HK-2 (cell line): ENCODE results near the gene PARG.
"Not testable (repeated sequence)": the region's sequence is repeated elsewhere in the genome, so short reads cannot be mapped to it uniquely, and the experiment has no call there.

Experiments
- DNase-seq: peaks from one replicate; pipeline ENCODE4 v3.0.0-alpha.2; 2018; ENCODE audit not compliant: unreplicated experiment

The PARG gene

GRCh38 chr10:49903829-49904228, 38.0 kb downstream of the PARG start:
- not testable (repeated sequence) for DNase-seq

DNA sequence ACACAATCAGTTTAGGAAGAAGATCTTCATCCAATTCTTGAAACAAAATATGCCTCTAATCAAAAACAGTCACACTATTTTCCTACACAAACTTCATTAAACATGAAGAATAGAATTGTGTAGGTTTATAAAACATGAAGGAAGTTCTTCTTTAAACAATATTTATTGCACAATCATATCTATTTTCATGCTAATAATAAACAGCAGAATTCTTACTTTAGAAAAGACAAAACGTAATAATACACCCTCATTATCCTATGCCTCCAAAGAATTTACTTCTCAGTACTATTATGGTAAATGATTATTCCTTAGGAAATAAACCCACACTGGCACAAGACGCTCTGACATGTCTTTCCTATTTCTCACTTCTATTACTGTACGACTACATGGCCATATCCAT, 41.4 kb downstream of the PARG start:
- DNase-seq: not testable (repeated sequence)

DNA sequence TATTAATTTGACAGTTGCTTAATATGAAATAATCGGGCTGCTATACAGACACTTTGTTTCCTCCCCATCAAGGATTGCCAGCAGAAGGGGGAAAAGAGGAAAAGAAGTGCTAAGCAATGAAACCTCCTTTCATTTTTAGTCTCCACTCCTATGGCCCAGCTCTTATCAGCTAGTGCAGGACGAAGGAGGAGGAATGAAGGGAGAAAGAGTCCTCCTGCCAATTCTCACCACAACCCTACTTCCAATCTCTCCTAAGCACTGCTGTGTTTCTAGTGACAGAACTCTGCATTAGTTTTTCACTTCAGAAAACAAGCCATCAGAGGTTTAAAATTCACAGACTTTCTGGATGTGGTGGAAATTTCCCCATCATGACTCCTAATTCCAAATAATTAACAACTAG, 41.8 kb downstream of the PARG start:
- DNase-seq: not testable (repeated sequence)

DNA sequence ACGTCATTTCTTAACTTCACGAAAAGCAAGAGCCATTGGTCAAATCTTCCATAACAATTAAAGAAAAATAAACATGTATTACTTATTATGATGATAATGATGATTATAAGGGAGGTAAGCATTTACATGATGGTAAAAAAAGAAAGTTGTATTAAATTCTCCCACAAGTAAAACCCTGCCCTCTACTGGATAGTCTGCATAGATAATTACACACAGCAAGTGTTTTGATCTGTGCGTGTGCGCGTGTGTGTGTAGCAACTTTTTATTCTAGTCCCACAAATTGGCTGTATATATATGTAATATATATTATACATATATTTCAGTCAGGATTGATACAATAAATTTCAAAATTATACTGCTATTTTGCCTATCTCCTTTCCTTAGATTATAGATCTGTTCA, 51.8 kb downstream of the PARG start:
- not testable (repeated sequence) for DNase-seq

DNA sequence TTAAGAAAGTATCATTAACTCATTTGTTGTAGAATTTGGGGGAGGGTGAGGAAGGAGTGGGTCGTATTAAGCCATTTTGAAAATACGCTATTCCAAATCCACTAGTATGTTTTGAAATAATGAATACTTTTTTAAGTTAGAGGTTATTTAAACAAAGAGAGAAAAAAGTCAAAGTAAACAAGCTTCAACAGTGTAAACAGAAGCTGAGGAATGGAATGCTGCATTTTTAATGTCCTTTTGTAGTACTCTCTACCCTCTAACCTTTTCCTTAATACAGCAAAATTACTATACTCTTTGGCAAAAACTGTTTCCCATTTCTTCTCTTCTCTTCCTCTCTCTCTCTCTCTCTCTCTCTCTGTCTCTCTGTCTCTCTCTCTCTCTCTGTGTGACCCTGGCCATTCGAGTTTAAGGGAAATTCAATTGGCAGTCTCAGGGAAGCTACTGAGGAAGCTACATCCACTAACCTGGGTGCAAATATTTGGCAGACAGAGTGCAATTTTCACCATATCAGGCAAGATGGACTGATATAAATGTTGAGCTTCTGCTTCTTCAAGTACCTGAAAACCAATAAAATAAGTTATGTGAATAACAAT, 57.0 kb downstream of the PARG start:
- DNase-seq: not testable (repeated sequence)

DNA sequence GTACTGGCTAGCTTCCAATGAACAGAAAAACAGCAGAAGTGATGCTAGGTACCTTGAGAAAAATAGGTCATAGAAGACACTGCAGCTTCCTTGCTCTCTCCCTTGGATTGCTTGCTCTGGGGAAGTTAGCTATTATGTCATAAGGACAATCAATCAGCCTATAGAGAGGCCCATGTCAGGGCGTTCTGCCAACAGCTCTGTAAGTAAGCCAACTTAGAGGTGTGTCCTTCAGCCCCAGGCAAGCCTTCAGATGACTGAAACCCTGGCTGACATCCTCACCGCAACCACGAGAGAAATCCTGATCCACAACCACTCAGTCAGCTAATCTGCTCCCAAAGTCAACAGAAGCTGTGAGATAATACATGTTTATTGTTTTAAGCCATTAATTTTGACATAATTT, 58.0 kb downstream of the PARG start:
- DNase-seq: not testable (repeated sequence)

- not testable (repeated sequence) for DNase-seq
Measured at GRCh38 chr10:49882327-49882726, 59.5 kb downstream of the PARG start.

DNA sequence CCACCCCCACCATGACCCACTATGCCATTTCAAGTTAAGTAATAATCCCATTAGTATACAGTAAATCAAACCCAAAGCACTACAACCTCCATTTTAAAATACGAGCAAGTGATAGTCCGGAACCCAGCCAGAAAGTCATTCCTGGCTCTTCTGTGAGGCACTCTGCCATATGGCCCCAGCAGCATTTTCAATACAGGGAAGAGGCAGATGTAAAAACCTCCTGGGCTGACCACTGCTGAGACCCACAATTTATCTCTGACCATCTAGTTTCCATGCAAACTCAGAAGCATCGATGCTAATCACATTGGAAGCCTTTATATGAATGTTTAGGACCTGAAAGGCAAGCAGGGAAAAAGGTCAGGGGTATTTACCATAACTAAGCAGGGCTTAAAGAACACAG, 69.1 kb downstream of the PARG start:
- not testable (repeated sequence) for DNase-seq

GRCh38 chr10:49871462-49871861, 70.4 kb downstream of the PARG start:
- not testable (repeated sequence) for DNase-seq

GRCh38 chr10:49859933-49860332, 81.9 kb downstream of the PARG start:
- not testable (repeated sequence) for DNase-seq

DNA sequence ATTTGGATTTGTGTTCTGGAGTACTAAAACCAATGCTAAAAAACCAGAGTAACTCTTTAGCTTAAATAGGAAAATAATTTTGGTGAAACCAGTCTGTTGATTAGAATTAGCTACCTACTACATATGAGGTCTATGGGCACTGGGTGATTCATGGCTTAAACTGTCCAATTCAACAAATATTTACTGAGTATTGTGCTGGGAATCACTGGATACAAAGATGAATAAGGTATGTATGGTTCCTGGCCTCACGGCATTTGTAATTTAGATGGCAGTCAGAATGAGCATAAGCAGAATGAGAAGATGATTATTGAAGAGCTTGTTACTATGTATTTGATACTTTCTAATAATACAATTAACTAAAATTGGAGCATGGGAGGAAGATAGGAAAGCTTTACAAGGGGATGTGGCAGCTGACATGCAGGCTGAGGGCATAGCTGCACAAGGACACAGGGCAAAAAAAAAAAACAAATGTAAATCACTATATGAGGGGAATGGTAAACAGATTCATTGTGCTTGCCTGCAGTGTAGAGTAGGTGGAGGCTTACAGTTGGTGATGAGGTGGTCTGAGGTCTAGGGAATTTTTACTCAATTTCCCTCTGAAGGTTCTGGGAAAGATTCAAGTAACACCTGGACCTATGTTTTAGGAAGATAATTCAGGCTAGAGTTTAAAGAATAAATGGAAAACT, 83.0 kb downstream of the PARG start:
- not testable (repeated sequence) for DNase-seq

- DNase-seq: not testable (repeated sequence)
Measured at GRCh38 chr10:49849520-49849919, 92.3 kb downstream of the PARG start.

DNA sequence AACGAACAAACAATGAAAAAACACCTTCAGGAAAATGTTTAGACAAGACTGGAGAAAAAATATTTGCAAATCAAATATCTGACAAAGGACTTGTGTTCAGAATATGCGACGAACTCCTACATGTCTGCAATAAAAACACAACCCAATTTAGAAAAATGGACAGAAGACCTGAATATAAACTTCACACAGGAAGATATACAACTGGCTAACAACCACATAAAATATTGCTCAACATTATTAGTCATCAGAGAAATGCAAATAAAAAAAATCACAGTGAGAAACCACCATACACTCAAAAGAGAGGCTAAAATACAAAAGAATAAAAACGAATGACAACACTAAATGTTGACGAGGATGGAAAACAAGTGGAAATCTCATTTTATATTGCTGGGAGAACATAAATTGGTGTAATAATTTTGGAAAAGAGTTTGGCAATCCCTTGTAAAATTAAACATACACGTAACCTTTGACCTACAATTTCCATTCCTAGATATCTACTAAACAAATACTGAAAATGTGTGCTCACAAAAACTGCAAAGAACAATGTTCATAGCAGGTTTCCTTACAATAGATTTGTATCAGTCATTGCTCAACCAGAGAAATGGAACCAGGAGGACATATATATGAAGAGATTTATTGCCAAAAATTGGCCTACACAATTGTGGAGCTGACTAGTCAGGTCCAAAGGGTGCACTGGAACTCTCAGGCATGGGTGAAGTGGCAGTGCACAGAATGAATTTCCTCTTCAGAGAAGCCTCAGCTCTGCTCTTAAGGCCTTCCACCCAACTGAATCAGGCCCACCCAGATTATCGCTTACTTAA, 96.8 kb downstream of the PARG start:
- DNase-seq: no peak

- DNase-seq: not testable (repeated sequence)
Measured at GRCh38 chr10:49842333-49842628, 99.5 kb downstream of the PARG start.

GRCh38 chr10:49841615-49842332, 100.1 kb downstream of the PARG start:
- no peak for DNase-seq

DNA sequence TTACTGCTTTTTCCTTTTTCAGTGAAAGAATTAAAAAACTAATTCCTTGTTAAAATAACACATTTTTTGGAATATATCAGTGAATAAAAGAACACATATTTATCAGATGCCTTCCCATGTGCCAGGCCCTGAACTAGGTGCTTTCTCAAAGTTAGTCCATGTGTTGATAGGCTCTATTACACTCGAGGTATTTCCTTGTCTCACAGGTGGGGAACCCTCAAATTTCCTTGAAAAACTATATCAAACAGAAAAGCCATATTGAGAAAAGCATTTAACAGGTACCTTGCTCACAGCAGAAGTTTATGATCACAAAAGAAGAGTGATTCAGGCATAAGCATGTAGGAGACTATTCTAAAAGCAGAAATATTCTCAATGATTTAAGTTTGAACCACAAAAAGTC, 104.1 kb downstream of the PARG start:
- DNase-seq: no peak

DNA sequence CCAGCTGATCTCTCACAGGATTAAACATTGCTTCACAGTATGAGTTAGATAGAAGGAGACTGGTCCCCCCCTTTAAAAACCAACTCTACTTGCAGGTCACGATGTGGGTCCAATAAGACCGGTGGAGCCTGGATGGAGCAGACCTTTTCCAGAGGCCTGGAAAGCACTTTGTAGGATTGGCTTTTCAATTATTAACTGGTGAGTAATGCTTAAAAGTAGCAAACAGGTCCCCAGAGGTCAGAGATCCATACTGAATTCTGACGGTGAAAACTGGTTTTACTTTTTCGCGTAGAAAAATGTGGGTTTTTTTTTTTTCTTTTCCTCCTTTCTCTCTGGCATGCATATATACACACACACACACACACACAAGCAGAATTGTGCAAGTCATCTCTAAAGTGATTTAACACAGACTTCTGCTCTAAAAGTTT, 104.8 kb downstream of the PARG start:
- DNase-seq: peak; percentile 54

GRCh38 chr10:49834976-49835375, 106.9 kb downstream of the PARG start:
- no peak for DNase-seq

GRCh38 chr10:49834201-49834600, 107.6 kb downstream of the PARG start:
- DNase-seq: no peak

- DNase-seq: no peak
Measured at GRCh38 chr10:49833168-49833567, 108.7 kb downstream of the PARG start.

DNA sequence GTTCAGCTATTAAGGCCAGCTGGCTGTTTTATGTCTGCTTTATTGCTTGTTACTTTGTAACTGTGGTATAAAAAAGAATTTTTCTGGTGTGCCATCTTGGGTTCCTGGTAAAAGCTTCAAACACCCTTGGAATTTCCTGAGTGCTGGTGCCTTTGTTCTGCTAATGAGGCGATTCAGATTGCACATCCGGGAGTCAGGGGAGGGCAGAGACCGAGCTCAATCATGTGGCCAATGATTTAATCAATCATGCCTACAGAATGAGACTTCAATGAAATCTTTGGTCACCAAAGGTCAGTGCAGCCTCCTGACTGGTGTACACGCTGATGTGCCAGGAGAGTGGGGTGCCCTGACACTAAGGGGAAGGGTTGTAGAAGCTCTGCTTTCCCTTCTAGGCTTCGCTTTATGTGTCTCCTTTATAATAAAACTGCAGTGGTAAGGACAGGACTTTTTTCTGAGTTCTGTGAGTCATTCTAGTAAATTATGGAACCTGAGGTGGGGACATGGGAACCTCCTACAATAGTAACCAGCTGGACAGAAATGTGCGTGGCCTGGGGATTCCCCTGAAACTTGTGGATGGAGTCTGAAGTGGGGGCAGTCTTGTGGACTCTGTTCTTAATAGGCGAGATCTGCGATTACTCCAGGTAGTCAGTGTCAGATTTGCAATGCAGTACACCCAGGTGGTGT, 110.3 kb downstream of the PARG start:
- DNase-seq: peak; percentile 68

DNA sequence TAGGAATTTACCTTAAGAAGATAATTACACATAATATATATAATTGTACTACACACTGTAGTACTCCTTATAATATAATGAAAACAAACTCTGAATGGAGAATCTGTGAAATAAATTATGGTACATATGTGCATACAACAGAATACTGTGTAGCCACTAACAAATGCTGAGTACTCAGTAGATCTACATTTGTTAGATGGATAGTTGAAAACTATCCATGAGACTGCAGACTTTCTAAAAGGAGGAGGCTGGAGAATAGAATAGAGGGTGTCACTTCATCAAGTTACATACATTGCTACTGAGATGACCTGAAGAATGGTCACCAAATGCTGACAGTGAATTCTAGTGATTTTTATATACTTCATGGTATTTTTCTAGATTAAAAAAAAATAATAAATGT, 111.0 kb downstream of the PARG start:
- DNase-seq: no peak
